GM13976 (cell line): ENCODE data around the gene MLLT3.

ENCODE experiments used
- DNase-seq: peaks from one replicate; pipeline ENCODE4 v3.0.0; 2012; ENCODE audit warnings: low spot score
- CTCF ChIP-seq: IDR thresholded peaks from 2 replicates; pipeline ENCODE4 v1.5.1; 2012; ENCODE audit warnings: borderline replicate concordance, mild to moderate bottlenecking; ENCODE audit not compliant: insufficient read depth; ENCODE audit errors: extremely low read depth, missing control alignments, control extremely low read depth
- in situ Hi-C: fragments of 300-500 bp; cut with MboI; formaldehyde crosslinking; loops from one replicate; pipeline ENCODE4 v1.12.0; 2022; ENCODE audit warnings: low sequenced_read_pairs, mixed read lengths, inconsistent platforms; ENCODE audit not compliant: unreplicated experiment

MLLT3 gene

GRCh38 chr9:20335668-20336332 lies 286.5 kb downstream of the MLLT3 start:
- in situ Hi-C loops, result no loop called here
- DNase-seq, result no peak
- no peak for TF ChIP-seq CTCF

- in situ Hi-C loops, result no loop called here
- TF ChIP-seq CTCF, result no peak
Observed at GRCh38 chr9:20333991-20334390, 288.3 kb downstream of the MLLT3 start.

DNA sequence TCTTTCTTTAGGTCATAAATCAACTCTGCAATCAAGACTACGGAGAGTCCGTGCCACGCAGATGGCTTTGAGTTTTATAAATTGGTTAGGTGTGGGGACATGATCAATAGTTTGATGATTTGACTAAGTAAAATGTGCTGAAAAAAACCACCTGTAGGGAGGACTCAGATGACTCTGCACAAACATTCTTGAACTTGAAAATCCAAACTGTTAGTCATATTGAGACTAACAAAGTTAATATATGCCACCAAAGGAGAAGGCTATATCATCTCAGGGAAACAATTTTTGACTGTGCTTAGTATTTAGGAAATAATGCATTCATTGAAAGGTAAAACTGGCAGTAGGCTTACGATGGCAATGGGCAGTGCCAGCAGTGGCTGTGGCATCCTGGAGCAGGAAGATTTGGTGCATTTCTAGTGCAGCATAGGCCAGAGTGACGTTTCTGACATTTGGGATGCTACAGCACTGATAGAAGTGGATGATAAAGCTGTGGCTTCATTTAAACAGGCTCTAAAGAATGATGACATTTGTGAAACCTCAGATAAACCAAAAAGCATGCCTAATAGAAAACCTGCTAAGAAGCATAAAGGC lies 291.1 kb downstream of the MLLT3 start:
- DNase-seq, result no peak
- in situ Hi-C loops, result no loop called here
- no peak for TF ChIP-seq CTCF

More at GRCh38 chr9:20333991-20334390, 288.3 kb downstream of the MLLT3 start:
- no peak for DNase-seq

DNA sequence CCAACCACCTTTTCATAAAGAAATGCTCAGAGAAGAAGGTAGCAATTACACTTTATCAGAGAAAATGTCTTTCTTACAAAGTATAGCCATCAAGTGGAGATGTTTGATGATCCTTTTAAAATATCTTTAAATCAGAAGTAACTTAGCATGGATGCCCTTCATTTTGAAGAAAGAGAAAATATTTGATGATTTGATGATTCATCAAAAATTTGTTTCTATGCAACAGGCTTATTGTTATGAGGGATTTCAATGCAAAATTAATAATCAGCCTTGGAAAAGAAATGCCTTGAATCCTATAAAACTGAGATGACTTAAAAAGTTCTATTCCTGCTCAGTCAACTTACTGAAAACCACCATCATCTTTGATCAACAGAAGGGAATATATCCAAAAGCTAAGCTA lies 291.6 kb downstream of the MLLT3 start:
- in situ Hi-C loops, result no loop called here
- no peak for DNase-seq
- TF ChIP-seq CTCF, result no peak

- no peak for TF ChIP-seq CTCF
- DNase-seq, result no peak
- in situ Hi-C loops, result no loop called here
Observed at GRCh38 chr9:20326516-20326915, 295.8 kb downstream of the MLLT3 start.

- no peak for DNase-seq
- in situ Hi-C loops, result no loop called here
- no peak for TF ChIP-seq CTCF
Observed at GRCh38 chr9:20325008-20325407, 297.3 kb downstream of the MLLT3 start.
